Central memory CD4-positive, alpha-beta T cell (primary cell): ENCODE measurements around the gene PLSCR4.

Experiments
- DNase-seq: peaks from one replicate; pipeline ENCODE4 v3.0.0; 2022

PLSCR4 gene

DNA sequence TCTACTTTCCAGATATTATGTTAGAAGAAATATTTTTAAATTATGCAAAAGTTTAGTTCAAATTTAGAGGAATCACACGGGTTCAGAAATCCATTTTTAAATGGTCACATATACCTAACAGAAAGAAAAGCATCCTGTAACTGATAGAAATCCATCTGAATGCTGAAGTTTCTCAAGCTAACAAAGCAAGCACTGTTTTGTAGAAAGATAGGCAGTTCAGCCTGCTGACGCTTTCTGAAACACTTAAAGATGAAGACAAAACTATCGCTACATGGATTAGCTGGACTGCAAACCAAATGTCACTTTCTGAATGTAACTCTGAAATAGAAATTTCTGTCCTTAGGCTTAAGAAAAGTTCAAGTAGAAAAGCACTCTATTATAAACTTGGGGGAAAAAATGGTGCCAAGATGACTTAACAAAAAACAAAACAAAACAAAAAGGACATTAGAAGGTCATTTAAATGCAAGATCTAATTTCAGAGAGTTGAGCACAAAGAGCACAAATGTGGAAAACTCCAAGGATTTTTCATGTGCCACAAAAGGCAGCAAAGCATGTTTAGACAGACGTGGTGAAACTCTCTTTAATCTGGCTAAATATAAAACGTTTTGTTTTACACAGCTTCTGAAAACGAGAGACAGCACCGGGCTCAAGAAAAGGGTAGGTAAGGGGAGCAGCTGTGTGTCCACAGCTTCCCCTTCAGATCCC lies 91.1 kb downstream of the PLSCR4 start:
- DNase-seq: no peak

DNA sequence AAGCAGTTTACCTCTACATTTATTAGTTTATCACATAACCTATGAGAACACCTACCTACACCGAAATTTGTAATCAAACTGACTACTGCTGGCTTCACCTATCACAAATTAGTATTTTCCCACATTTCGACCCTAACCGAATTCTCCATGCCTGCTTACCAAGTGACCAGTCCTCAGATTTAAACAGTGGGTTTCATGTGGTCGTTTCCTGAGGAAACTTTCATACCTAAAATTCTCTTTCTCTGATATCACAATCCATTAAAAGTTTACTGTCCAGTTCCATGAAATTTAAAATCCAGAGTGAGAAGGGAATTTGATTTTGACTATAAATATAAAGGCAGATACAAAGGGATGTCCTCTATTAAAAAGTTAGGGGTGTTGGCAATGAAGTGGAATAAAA lies 91.9 kb downstream of the PLSCR4 start:
- DNase-seq: no peak

DNA sequence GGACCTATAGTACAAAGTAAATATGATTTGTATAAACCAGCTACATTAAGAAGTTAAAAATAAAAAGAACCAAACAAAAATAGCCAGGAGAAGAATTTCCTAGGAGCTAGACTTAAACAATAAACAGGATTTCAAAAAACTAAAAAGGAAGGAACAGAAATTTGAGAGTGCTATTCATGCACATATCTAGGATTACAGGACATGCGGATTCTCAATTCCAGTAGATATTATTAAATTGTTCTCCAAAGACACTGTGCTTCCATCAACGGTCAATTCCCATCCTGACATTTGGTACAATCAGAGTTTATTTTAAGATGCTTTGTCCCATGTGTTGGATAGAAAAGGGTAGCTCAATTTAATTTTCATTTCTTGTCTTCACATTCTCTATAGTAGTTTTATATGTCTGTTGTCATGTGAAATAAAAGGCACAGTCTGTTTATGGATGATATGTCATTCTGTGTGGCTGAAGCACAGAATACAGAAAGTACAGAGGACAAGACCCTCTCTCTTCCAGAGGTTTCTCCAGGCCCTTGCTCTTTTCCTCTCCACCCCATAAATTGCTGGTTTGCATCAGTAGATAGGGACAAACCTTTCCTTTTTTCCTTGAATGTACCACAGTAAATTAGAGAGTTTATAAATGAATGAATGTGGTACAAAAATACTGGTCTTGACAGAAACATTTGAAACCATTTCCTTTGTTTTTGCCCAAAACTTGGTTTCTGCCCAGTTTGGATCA lies 93.4 kb downstream of the PLSCR4 start:
- DNase-seq: no peak

DNA sequence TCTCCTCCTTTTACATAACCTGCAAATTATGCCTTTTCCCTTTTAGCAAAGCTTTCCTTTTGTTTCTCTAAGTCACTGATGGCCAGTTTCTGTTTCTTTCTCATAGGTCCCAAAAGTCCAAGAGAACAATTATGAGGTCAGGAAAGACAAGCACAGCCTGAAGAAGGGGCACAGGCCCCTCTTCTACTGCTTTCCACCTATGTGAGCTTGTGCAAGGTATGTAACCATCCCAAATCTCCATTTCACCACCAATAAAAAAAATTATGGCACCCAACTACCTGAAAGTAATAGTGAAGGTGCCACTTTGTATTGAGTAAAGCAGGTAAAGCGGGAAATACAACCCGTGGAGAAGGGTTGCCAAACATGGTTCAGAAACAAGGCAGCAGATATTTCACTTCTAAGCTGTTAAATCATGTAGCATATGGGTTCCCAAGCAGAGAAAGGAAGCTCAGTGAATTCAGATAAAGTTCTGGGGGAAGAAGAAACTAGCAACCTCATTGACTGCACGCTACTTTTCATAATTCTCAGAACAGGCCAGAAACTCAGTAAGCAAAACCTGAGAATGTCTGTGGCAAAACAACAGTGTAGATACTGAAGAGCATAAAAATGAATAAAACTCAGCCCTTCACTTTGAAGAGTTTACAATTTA lies 94.1 kb downstream of the PLSCR4 start:
- DNase-seq: no peak

DNA sequence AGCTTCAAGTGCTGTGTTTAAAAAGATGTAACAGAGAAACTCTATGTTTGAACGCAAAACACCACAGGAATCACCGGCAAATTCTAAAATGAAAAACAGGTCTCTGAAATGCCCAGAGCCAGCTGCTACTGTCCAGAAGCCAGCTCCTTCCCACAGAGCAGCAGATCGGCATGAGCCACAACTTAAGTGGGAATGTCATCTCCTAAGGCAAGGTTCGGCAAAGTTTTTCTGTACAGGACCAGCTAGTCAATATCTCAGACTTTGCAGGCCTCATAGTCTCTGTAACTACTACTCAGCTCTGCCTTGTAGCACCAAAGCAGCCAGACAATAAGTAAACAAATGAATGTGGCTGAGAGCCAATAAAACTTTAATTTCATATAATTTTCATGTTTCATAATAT lies 94.8 kb downstream of the PLSCR4 start:
- DNase-seq: no peak

DNA sequence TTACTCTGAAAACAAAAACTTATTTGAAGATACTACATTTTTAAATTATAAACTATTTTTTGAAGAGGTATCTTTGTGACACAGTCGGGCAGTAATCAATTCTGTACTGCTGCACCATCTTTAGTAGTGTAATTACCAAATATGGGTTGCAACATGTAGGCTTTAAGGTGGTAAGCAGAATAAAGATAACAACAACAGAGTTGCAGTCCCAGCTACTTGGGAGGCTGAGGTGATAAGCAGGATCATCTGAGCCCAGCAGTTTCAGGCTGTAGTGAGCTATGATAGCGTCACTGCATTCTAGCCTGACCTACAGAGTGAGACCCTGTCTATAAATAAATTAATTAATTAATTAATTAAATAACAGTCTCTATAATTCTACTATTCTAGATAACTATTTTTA lies 95.9 kb downstream of the PLSCR4 start:
- DNase-seq: no peak

DNA sequence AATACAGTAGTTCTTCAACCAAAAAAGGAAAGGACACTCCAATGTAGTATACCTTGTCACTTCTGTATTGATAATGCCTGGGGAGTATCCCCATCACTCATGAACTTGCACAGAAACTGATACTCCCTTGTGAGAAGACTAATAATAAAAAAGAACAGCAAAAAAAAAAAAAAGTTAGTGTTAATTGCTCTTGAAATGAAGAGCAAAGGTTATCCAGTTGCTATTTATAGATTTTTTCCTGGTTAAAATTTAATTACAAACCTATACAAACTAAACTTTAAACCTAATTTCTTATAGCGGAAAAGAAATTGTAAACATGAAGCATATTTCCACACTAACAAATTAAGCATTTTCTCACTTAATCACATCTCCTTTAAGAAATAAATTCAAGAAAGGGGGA lies 96.6 kb downstream of the PLSCR4 start:
- no peak for DNase-seq

DNA sequence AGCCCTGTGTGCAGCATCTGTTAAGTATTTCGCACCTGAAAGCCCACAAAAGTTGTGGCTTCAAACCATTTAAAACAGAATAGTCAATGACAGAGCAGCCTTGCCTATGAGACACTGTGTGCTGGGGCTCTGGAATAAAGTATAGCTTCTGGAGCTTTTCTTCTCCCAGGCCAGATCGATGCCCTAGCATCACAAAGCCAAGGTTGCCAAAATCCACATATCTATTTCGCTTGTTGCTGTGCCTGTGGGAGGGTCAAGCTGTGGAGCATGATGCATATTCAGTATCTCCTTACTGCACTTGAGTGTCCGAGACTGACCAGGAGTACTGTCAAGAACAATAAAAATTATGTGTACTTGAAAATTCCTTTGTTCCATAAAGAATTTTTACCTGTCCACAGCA lies 97.5 kb downstream of the PLSCR4 start:
- DNase-seq: no peak

DNA sequence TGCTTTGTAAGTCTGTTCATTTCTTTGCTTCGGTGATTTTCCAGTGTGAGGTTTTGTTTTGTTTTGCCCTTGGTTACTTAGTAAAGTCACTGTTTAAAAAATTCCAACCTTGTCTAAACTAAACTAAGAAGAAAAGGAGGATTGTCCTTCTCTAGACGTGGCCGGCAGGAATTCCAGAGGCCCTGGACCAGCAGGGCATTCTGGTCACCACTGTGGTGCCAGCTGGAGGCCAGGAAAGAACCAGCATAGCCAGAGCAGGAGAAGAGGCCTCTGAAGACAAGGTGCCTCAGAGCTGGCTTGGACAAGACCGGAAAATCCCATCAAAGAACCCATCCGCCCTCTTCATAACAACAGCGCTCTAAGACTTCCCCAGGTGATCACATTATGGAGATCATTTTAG lies 98.1 kb downstream of the PLSCR4 start:
- DNase-seq: no peak

DNA sequence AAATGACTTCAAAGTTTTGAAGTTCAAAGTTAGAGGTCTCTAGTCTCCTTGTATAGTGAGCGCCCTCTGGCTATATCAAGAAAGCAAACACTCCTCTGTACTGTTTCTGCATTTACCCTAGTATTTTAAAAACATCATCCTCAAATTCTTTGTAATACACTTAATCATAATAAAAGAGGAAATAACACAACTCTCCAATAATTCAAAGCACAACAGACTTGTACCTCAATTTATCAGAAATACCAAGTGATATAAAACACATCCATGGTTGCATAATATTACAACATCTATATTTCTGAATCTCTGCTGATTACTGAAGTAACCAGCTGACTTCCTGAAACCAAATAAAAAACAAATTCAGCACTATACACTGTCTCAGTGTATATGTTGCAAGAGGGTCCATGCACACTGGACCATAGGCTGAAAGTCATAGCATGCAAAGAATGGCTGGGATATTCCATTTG lies 102.4 kb downstream of the PLSCR4 start:
- DNase-seq: no peak

DNA sequence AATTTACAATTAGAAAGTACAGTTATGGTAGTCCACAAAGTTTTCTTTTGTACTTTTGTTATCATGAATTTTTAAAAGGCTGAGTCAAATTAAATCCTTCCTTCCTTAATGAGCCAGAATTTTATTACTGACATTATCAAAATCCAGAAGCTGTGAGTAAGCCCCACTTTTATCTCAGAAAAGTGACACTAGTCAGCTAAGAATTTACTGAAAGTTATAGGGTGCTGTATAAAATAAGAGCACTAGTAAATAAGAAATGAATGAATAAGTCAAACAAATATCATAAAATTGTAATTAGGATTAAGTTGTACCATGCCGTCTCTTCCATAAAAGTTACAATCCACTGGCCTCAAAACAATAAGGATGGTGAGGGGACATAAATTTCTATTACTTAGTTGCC lies 105.3 kb downstream of the PLSCR4 start:
- DNase-seq: no peak

DNA sequence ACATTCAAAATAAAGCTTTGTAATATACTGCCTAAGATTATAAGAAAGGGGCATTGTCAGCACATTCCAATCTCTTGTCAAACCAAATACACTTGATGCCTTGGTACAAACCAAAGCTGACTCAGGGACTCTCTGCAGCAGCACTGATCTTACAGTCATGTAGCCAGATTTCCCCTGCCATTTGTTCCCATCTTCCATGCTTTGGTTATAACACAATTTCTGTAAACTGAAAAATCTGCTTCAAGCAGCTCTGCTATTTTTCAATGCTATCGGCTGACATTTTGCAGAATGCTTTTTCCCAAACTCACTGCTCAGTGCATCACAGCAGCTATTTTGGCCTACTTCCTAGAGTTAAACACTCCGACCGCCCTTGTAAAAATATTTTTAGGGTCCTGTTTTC lies 108.1 kb downstream of the PLSCR4 start:
- no peak for DNase-seq
